Panc1 (cell line): ENCODE results near the gene POU2F1. TPM values are rescaled to one million over a fixed set of nuclear protein-coding genes. Genes with fewer than 3 reads are reported as not detected.

Experiments
- ATAC-seq: fragments of 200-7000 bp; cut with Tn5 transposase; 2 replicates; pipeline ENCODE4 v1.9.1; 2020; ENCODE audit warnings: mild to moderate bottlenecking, moderate library complexity
- BruUV-seq: library from RNA; stranded (reverse); fragments of 400-500 nt; replicated peaks from 2 replicates; lab custom pipeline; 2021; lab: Mats Ljungman, UMichigan
- CTCF ChIA-PET: fragments of 300-600 bp; sonication (Branson Sonifier 250); formaldehyde crosslinking; loops from one replicate; lab custom pipeline; 2022; ENCODE audit warnings: antibody characterized with exemption; lab: Charles Lee
- POLR2A ChIA-PET: fragments of 300-600 bp; sonication (Branson Sonifier 250); formaldehyde crosslinking; loops from one replicate; lab custom pipeline; 2022; ENCODE audit warnings: antibody characterized with exemption; lab: Charles Lee
- DNase-seq: peaks from one replicate; pipeline ENCODE4 v3.0.0-alpha.2; 2010; ENCODE audit warnings: low read depth, low spot score
- H3K27ac ChIP-seq: 2 replicates; pipeline ENCODE4 v1.5.1; 2011; ENCODE audit warnings: mild to moderate bottlenecking, low read length, inconsistent platforms
- H3K27me3 ChIP-seq: fragments of 200-500 bp; sonication (Bioruptor generic); 2 replicates; pipeline ENCODE4 v1.6.0; 2014; ENCODE audit warnings: low read length, inconsistent platforms; ENCODE audit not compliant: control insufficient read depth, insufficient read depth
- H3K36me3 ChIP-seq: fragments of 200-500 bp; sonication (Bioruptor generic); 2 replicates; pipeline ENCODE4 v1.5.1; 2014; ENCODE audit warnings: inconsistent platforms, mild to moderate bottlenecking, low read length, moderate library complexity; ENCODE audit not compliant: control insufficient read depth, insufficient read depth
- H3K4me1 ChIP-seq: 2 replicates; pipeline ENCODE4 v1.5.1; 2011; ENCODE audit warnings: inconsistent platforms, mild to moderate bottlenecking, low read length, moderate library complexity; ENCODE audit not compliant: control insufficient read depth, insufficient read depth
- H3K4me3 ChIP-seq, 2 experiments: 2 replicates each; pipeline ENCODE4 v1.5.1; 2011 to 2012; ENCODE audit warnings: low read depth in 2 of 2, low read length in 2 of 2, mild to moderate bottlenecking in 2 of 2, inconsistent platforms in 1 of 2, moderate library complexity in 1 of 2
- H3K9me3 ChIP-seq: fragments of 200-500 bp; sonication (Bioruptor generic); 2 replicates; pipeline ENCODE4 v1.5.1; 2014; ENCODE audit warnings: low read depth, mild to moderate bottlenecking, inconsistent platforms, low read length, moderate library complexity; ENCODE audit not compliant: control insufficient read depth, insufficient read depth
- CTCF ChIP-seq: fragments of 450-650 bp; IDR thresholded peaks from 2 replicates; pipeline ENCODE4 v1.5.1; 2017; ENCODE audit warnings: mild to moderate bottlenecking
- POLR2AphosphoS5 ChIP-seq: IDR thresholded peaks from 2 replicates; pipeline ENCODE4 v1.6.1; 2012; ENCODE audit warnings: mild to moderate bottlenecking, low read depth, low read length, moderate library complexity
- REST ChIP-seq, 2 experiments: IDR thresholded peaks; 2 replicates each; pipeline ENCODE4 v1.6.1; 2011 to 2012; ENCODE audit warnings: low read depth in 2 of 2, control low read depth in 1 of 2, low read length in 1 of 2, mild to moderate bottlenecking in 1 of 2, moderate library complexity in 1 of 2; ENCODE audit not compliant: insufficient read depth in 1 of 2
- SIN3A ChIP-seq: IDR thresholded peaks from 2 replicates; pipeline ENCODE4 v1.6.1; 2012; ENCODE audit warnings: low read depth, mild to moderate bottlenecking, low read length, moderate library complexity, borderline replicate concordance; ENCODE audit not compliant: insufficient read depth
- TCF7L2 ChIP-seq: IDR thresholded peaks from 2 replicates; pipeline ENCODE4 v1.6.1; 2011; ENCODE audit warnings: mild to moderate bottlenecking, low read depth, low read length, inconsistent platforms
- in situ Hi-C: cut with HindIII; loops from 2 replicates; pipeline ENCODE4 v1.10.0; 2016; ENCODE audit warnings: low sequenced_read_pairs, low pct_unique_long_range_greater_than_20kb
- intact Hi-C: fragments of 100-400 bp; cut with micrococcal nuclease; formaldehyde crosslinking; loops from one replicate; pipeline ENCODE4 v1.10.0; 2022; ENCODE audit not compliant: unreplicated experiment
- total RNA-seq: library from RNA; stranded (reverse); gene quantifications from one replicate; pipeline ENCODE4 v1.2.1, GENCODE V29; 2021; ENCODE audit not compliant: unreplicated experiment

POU2F1 gene
- total RNA-seq, 1 experiment from 2014 or later, result 17.1 TPM

- Histone ChIP-seq H3K4me3 (no peak overlapping the region), H3K27me3 (no peaks in the 10 kb centered on the region), H3K36me3 (no peaks in the 10 kb centered on the region; the same call in 1 of the 2 replicates), H3K9me3 (no peaks in the 10 kb centered on the region), H3K4me1 (no peaks in the 10 kb centered on the region), H3K27ac (no peak overlapping the region)
- POLR2A ChIA-PET, result no interaction called here
- in situ Hi-C loops, result no loop called here
- ATAC-seq (no peak), DNase-seq (no peak)
- TF ChIP-seq SIN3A, result no peak
- no peak for TF ChIP-seq TCF7L2
- no peak for TF ChIP-seq REST (IDR thresholded peaks at IDR 0.05; ENCODE audit: insufficient read depth in 1 of 2, low read depth in 2 of 2, low read length in 1 of 2)
- TF ChIP-seq CTCF, result no peak
- no peak for TF ChIP-seq POLR2AphosphoS5
- CTCF ChIA-PET, result no interaction called here
- intact Hi-C loops, result no loop called here
- BruUV-seq, result no TSS peak
Observed at GRCh38 chr1:167375949-167376348, 155.3 kb downstream of the POU2F1 start.

GRCh38 chr1:167387251-167387910 lies 166.7 kb downstream of the POU2F1 start:
- DNase-seq (no peak), ATAC-seq (no peak)
- ChIA-PET CTCF (interaction anchor here (1.0 kb wide), 1 partner anchor 120 kb away, joined by 4 read pairs; no protein-coding TSS in a partner anchor), POLR2A (no interaction called here)
- TF ChIP-seq POLR2AphosphoS5 (no peak), SIN3A (no peak), CTCF (no peak), REST (IDR thresholded peaks at IDR 0.05; ENCODE audit: insufficient read depth in 1 of 2, low read depth in 2 of 2, low read length in 1 of 2) (no peak)
- H3K36me3 ChIP-seq, result no peaks in the 10 kb centered on the region; the same call in 1 of the 2 replicates
- in situ Hi-C loops (no loop called here), intact Hi-C loops (loop anchor here (5.0 kb wide), 1 partner anchor 60 kb away; no protein-coding TSS in a partner anchor)
- no peak overlapping the region for H3K27ac ChIP-seq
- H3K27me3 ChIP-seq, result no peaks in the 10 kb centered on the region
- no peaks in the 10 kb centered on the region for H3K9me3 ChIP-seq
- no TSS peak for BruUV-seq
- H3K4me3 ChIP-seq, result no peak overlapping the region
- no peaks in the 10 kb centered on the region for H3K4me1 ChIP-seq
